ENCODE measurements around the gene MAP6D1.

- TF ChIP-seq POLR2A (IDR thresholded peaks at IDR 0.05) = no peak
- TF ChIP-seq CTCF (IDR thresholded peaks at IDR 0.05) = no peak
- TF ChIP-seq EP300 (IDR thresholded peaks at IDR 0.05) = no peak
- no peak for TF ChIP-seq POLR2AphosphoS5 (IDR thresholded peaks at IDR 0.05)
These were observed 48.3 kb downstream of the MAP6D1 start for GRCh38 chr3:183777016-183777618.

Measured in sigmoid colon (tissue), 4 donors.